ENCODE results near the gene MLH3. TPM values are rescaled to one million over a fixed set of nuclear protein-coding genes. Genes with fewer than 3 reads are reported as not detected.
A peak's percentile ranks its signal among the peaks of the same experiment; 100 is the strongest.

The MLH3 gene
- total RNA-seq, 1 experiment from 2014 or later: 23.0 TPM

- Histone ChIP-seq H2AFZ (ENCODE audit: low read length) (no peak overlapping the region), H3K9ac (ENCODE audit: extremely low read depth, insufficient read length, low read length) (no peak overlapping the region), H2BK20ac (ENCODE audit: low read depth, low read length, poor library complexity, severe bottlenecking) (no peak overlapping the region), H3K14ac (ENCODE audit: insufficient read depth, low read length) (no peak overlapping the region), H4K91ac (ENCODE audit: insufficient read length, low read depth, low read length) (no peak overlapping the region), H2BK5ac (ENCODE audit: insufficient read length, low read length) (no peak overlapping the region), H3K79me1 (ENCODE audit: insufficient read depth, low read depth, low read length, poor library complexity, severe bottlenecking) (no peaks in the 10 kb centered on the region), H3K56ac (ENCODE audit: insufficient read length, low read depth, low read length) (no peak overlapping the region), H4K20me1 (ENCODE audit: control insufficient read depth, insufficient read depth, insufficient read length) (no peaks in the 10 kb centered on the region), H4K5ac (ENCODE audit: insufficient read length, low read depth, low read length) (no peak overlapping the region), H3K27ac (ENCODE audit: insufficient read length, low read depth, low read length) (no peak overlapping the region), H3K79me2 (ENCODE audit: insufficient read depth, low read length) (no peaks in the 10 kb centered on the region), H2BK15ac (ENCODE audit: low read depth, low read length) (no peak overlapping the region), H2BK12ac (ENCODE audit: insufficient read length, low read depth, low read length) (no peak overlapping the region), H2AK5ac (ENCODE audit: insufficient read length, low read length) (no peak overlapping the region), H3K23me2 (ENCODE audit: insufficient read length, low read depth, low read length, poor library complexity, severe bottlenecking) (no peaks in the 10 kb centered on the region), H3K4me1 (ENCODE audit: insufficient read depth, low read length) (no peaks in the 10 kb centered on the region; the same call in 1 of the 2 replicates), H4K8ac (replicated peaks; ENCODE audit: insufficient read length, low read depth, low read length) (no peak overlapping the region), H3K9me3 (ENCODE audit: control insufficient read depth, low read depth, low read length) (no peaks in the 10 kb centered on the region), H3K23ac (ENCODE audit: insufficient read length, low read depth, low read length) (no peak overlapping the region), H3K27me3 (ENCODE audit: insufficient read depth, low read length) (no peaks in the 10 kb centered on the region), H3T11ph (ENCODE audit: low read length) (no peak overlapping the region), H2BK120ac (ENCODE audit: low read depth, low read length, poor library complexity, severe bottlenecking) (no peak overlapping the region), H3K4ac (ENCODE audit: low read depth, low read length) (no peak overlapping the region), H3K4me2 (ENCODE audit: insufficient read depth, insufficient read length, low read length) (no peak overlapping the region), H3K18ac (ENCODE audit: insufficient read length, low read depth, low read length) (no peak overlapping the region)
- TF ChIP-seq CTCF (conservative IDR thresholded peaks at IDR 0.05): peak; percentile 23; the same call in 1 of the 3 replicates
- Mint-ChIP-seq H3K4me3 (no peak overlapping the region), H3K9me3 (no peaks in the 10 kb centered on the region), H3K36me3 (ENCODE audit: insufficient read depth in 1 of 3, low read depth in 3 of 3) (no peaks in the 10 kb centered on the region; a peak in 1 of 7 replicates), H3K27me3 (ENCODE audit: low read depth) (no peaks in the 10 kb centered on the region; the same call in 1 of the 2 replicates), H3K27ac (no peak overlapping the region), H3K4me1 (peaks cover 26 to 43% of the 10 kb centered on the region in 2 experiments)
- peak; percentile 68 for DNase-seq
- WGBS (ENCODE audit: extremely low coverage, insufficient read length, low lambda C conversion rate): no CpG with 5 or more reads among the region's 23 CpGs
Observed at GRCh38 chr14:74979442-74980397, 71.5 kb downstream of the MLH3 start.

All from H9 (cell line).